ENCODE data around the gene TSPYL6.

DNA sequence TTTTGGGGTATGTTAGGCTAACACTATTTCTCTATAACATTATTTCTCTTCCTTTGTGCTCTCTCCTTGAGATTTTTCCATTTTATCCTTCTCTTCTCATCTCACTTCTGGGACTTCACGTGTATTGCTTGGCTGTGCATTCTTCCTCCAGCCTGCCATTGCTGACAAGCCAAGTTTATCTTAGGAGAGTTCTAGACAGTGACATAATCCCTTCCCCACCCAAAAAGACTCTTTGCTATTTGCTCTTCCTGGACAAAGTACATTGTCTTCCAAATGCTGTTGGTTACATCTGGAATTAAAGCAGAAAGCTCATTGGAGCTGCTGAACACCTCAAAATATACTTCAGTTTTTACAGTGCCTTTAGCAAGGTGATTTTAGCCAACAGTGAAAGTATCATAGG, 8.9 kb downstream of the TSPYL6 start:
- TF ChIP-seq EZH2 (IDR thresholded peaks at IDR 0.05) (no peak), POLR2AphosphoS5 (IDR thresholded peaks at IDR 0.05; ENCODE audit: borderline replicate concordance, low read depth, low read length) (no peak)

Data from SK-N-MC (cell line).